ENCODE results near the gene PLD1. TPM values are rescaled to one million over a fixed set of nuclear protein-coding genes. Genes with fewer than 3 reads are reported as not detected.

Gene PLD1
- total RNA-seq, 2 donors from 2014 or later, result 9.5 to 15.9 TPM

GRCh38 chr3:171788546-171789351 lies 21.5 kb downstream of the PLD1 start:
- no peak overlapping the region for H3K4me3 Mint-ChIP-seq
- H3K36me3 ChIP-seq (ENCODE audit: control insufficient read depth, insufficient read depth, low read length), result no peaks in the 10 kb centered on the region
- no peak overlapping the region for H3K27ac ChIP-seq (ENCODE audit: low read depth, low read length)
- no peak overlapping the region for H3K9ac ChIP-seq (ENCODE audit: extremely low read depth, low read length, poor library complexity, severe bottlenecking)
- no peaks in the 10 kb centered on the region for H3K9me3 Mint-ChIP-seq
- WGBS, 2 experiments (ENCODE audit: insufficient coverage in 1 of 2, insufficient read length in 1 of 2), result 88 to 92% methylated on average over 4 to 5 of the region's 6 CpGs
- H3K27ac Mint-ChIP-seq, result no peak overlapping the region
- H3K36me3 Mint-ChIP-seq (ENCODE audit: low read depth), result no peaks in the 10 kb centered on the region
- H3K9me3 ChIP-seq (ENCODE audit: control insufficient read depth, low read length), result no peaks in the 10 kb centered on the region
- DNase-seq, result no peak
- no peak overlapping the region for H3K4me3 ChIP-seq (ENCODE audit: low read length)
- peaks cover 13% of the 10 kb centered on the region for H3K4me1 ChIP-seq (ENCODE audit: control insufficient read depth, insufficient read depth, low read length)
- H3K27me3 Mint-ChIP-seq (ENCODE audit: insufficient read depth), result peaks cover 7% of the 10 kb centered on the region
- peaks cover 15% of the 10 kb centered on the region for H3K4me1 Mint-ChIP-seq
- TF ChIP-seq CTCF (conservative IDR thresholded peaks at IDR 0.05), result peak; percentile 41
- no peaks in the 10 kb centered on the region for H3K27me3 ChIP-seq (ENCODE audit: control insufficient read depth, insufficient read depth, low read length, poor library complexity, severe bottlenecking)

GRCh38 chr3:171786997-171787396 lies 23.3 kb downstream of the PLD1 start:
- Mint-ChIP-seq H3K4me1 (peaks cover 13% of the 10 kb centered on the region), H3K9me3 (no peaks in the 10 kb centered on the region), H3K36me3 (ENCODE audit: low read depth) (no peaks in the 10 kb centered on the region), H3K4me3 (no peak overlapping the region), H3K27me3 (ENCODE audit: insufficient read depth) (peaks cover 7% of the 10 kb centered on the region), H3K27ac (no peak overlapping the region)
- Histone ChIP-seq H3K27ac (ENCODE audit: low read depth, low read length) (no peak overlapping the region), H3K4me3 (ENCODE audit: low read length) (no peak overlapping the region), H3K36me3 (ENCODE audit: control insufficient read depth, insufficient read depth, low read length) (no peaks in the 10 kb centered on the region), H3K4me1 (ENCODE audit: control insufficient read depth, insufficient read depth, low read length) (peaks cover 13% of the 10 kb centered on the region), H3K9ac (ENCODE audit: extremely low read depth, low read length, poor library complexity, severe bottlenecking) (no peak overlapping the region), H3K27me3 (ENCODE audit: control insufficient read depth, insufficient read depth, low read length, poor library complexity, severe bottlenecking) (no peaks in the 10 kb centered on the region), H3K9me3 (ENCODE audit: control insufficient read depth, low read length) (no peaks in the 10 kb centered on the region)
- WGBS, 2 experiments (ENCODE audit: insufficient coverage in 1 of 2, insufficient read length in 1 of 2), result 95% methylated on average over 1 of the region's 1 CpG; no CpG with 5 or more reads in 1 of the 2 experiments
- no peak for TF ChIP-seq CTCF (conservative IDR thresholded peaks at IDR 0.05)
- DNase-seq, result no peak

- H3K27ac Mint-ChIP-seq, result no peak overlapping the region
- H3K4me1 Mint-ChIP-seq, result peaks cover 3% of the 10 kb centered on the region
- Histone ChIP-seq H3K36me3 (ENCODE audit: control insufficient read depth, insufficient read depth, low read length) (no peaks in the 10 kb centered on the region), H3K4me1 (ENCODE audit: control insufficient read depth, insufficient read depth, low read length) (no peaks in the 10 kb centered on the region), H3K4me3 (ENCODE audit: low read length) (no peak overlapping the region), H3K27me3 (ENCODE audit: control insufficient read depth, insufficient read depth, low read length, poor library complexity, severe bottlenecking) (no peaks in the 10 kb centered on the region), H3K9ac (ENCODE audit: extremely low read depth, low read length, poor library complexity, severe bottlenecking) (no peak overlapping the region), H3K9me3 (ENCODE audit: control insufficient read depth, low read length) (no peaks in the 10 kb centered on the region), H3K27ac (ENCODE audit: low read depth, low read length) (no peak overlapping the region)
- H3K27me3 Mint-ChIP-seq (ENCODE audit: insufficient read depth), result peaks cover 5% of the 10 kb centered on the region
- TF ChIP-seq CTCF (conservative IDR thresholded peaks at IDR 0.05), result no peak
- 90 to 91% methylated on average over 2 to 5 of the region's 5 CpGs for WGBS, 2 experiments (ENCODE audit: insufficient coverage in 1 of 2, insufficient read length in 1 of 2)
- H3K9me3 Mint-ChIP-seq, result no peaks in the 10 kb centered on the region
- H3K4me3 Mint-ChIP-seq, result no peak overlapping the region
- DNase-seq, result no peak
- no peaks in the 10 kb centered on the region for H3K36me3 Mint-ChIP-seq (ENCODE audit: low read depth)
Observed at GRCh38 chr3:171784937-171785336, 25.3 kb downstream of the PLD1 start.

Data from endodermal cell (in vitro differentiated cells).